ENCODE measurements around the gene ANAPC7. TPM values are rescaled to one million over a fixed set of nuclear protein-coding genes. Genes with fewer than 3 reads are reported as not detected.
"Not testable (repeated sequence)": the region's sequence is repeated elsewhere in the genome, so short reads cannot be mapped to it uniquely, and the experiment has no call there.

Gene ANAPC7
- total and polyA plus RNA-seq, 2 donors (not counting 1 experiment from before 2014, with no cell fraction given): 48.7 to 49.5 TPM

GRCh38 chr12:110379197-110379596, 24.3 kb downstream of the ANAPC7 start:
- Histone ChIP-seq H3K9ac (ENCODE audit: insufficient read depth, low read length) (no peak overlapping the region), H3K4me3 (replicated peaks in 1 of 4; ENCODE audit: control extremely low read depth in 1 of 4, insufficient read depth in 1 of 4, low read depth in 3 of 4, low read length in 4 of 4) (no peak overlapping the region), H3K4me1 (ENCODE audit: control insufficient read depth, extremely low read depth, insufficient read depth, low read length) (no peaks in the 10 kb centered on the region), H3K27me3 (ENCODE audit: control insufficient read depth, insufficient read depth, low read length) (no peaks in the 10 kb centered on the region), H3K36me3 (ENCODE audit: control insufficient read depth, insufficient read depth, low read length) (peaks cover 10% of the 10 kb centered on the region), H3K4me2 (ENCODE audit: extremely low read depth, insufficient read depth, low read length) (no peak overlapping the region), H3K9me3 (ENCODE audit: control insufficient read depth, insufficient read depth, low read depth, low read length) (no peaks in the 10 kb centered on the region), H2AFZ (ENCODE audit: low read length) (no peak overlapping the region), H4K20me1 (ENCODE audit: control insufficient read depth, extremely low read depth, insufficient read depth, low read length) (no peaks in the 10 kb centered on the region), H3K79me2 (ENCODE audit: control insufficient read depth, insufficient read depth, low read length) (no peaks in the 10 kb centered on the region), H3K27ac (ENCODE audit: insufficient read depth, low read length) (no peak overlapping the region)
- DNase-seq (ENCODE audit: low read depth in 2 of 2): no peak
- TF ChIP-seq EZH2 (IDR thresholded peaks at IDR 0.05; ENCODE audit: low read length, missing control alignments) (no peak), CTCF (conservative IDR thresholded peaks at IDR 0.05 in 1 of 2, IDR thresholded peaks at IDR 0.05 in 1 of 2; ENCODE audit: low read depth in 1 of 2, low read length in 2 of 2) (no peak)

GRCh38 chr12:110378131-110378790, 25.2 kb downstream of the ANAPC7 start:
- H3K4me2 ChIP-seq (ENCODE audit: extremely low read depth, insufficient read depth, low read length); H3K4me3 ChIP-seq (replicated peaks in 1 of 4; ENCODE audit: control extremely low read depth in 1 of 4, insufficient read depth in 1 of 4, low read depth in 3 of 4, low read length in 4 of 4); H3K9me3 ChIP-seq (ENCODE audit: control insufficient read depth, insufficient read depth, low read depth, low read length); H2AFZ ChIP-seq (ENCODE audit: low read length); H3K79me2 ChIP-seq (ENCODE audit: control insufficient read depth, insufficient read depth, low read length); H3K9ac ChIP-seq (ENCODE audit: insufficient read depth, low read length); H3K27ac ChIP-seq (ENCODE audit: insufficient read depth, low read length); H3K27me3 ChIP-seq (ENCODE audit: control insufficient read depth, insufficient read depth, low read length); DNase-seq (ENCODE audit: low read depth in 2 of 2); H3K4me1 ChIP-seq (ENCODE audit: control insufficient read depth, extremely low read depth, insufficient read depth, low read length); H4K20me1 ChIP-seq (ENCODE audit: control insufficient read depth, extremely low read depth, insufficient read depth, low read length): not testable (repeated sequence)
- H3K36me3 ChIP-seq (ENCODE audit: control insufficient read depth, insufficient read depth, low read length): peaks cover 16% of the 10 kb centered on the region

- no peak for DNase-seq (ENCODE audit: low read depth in 2 of 2)
- no peak overlapping the region for H3K27ac ChIP-seq (ENCODE audit: insufficient read depth, low read length)
- H3K36me3 ChIP-seq (ENCODE audit: control insufficient read depth, insufficient read depth, low read length): peaks cover 26% of the 10 kb centered on the region
- no peak overlapping the region for H3K4me3 ChIP-seq (replicated peaks in 1 of 4; ENCODE audit: control extremely low read depth in 1 of 4, insufficient read depth in 1 of 4, low read depth in 3 of 4, low read length in 4 of 4)
- no peaks in the 10 kb centered on the region for H3K4me1 ChIP-seq (ENCODE audit: control insufficient read depth, extremely low read depth, insufficient read depth, low read length)
- no peak overlapping the region for H3K9ac ChIP-seq (ENCODE audit: insufficient read depth, low read length)
- no peaks in the 10 kb centered on the region for H3K79me2 ChIP-seq (ENCODE audit: control insufficient read depth, insufficient read depth, low read length)
- H3K4me2 ChIP-seq (ENCODE audit: extremely low read depth, insufficient read depth, low read length): no peak overlapping the region
- no peaks in the 10 kb centered on the region for H3K9me3 ChIP-seq (ENCODE audit: control insufficient read depth, insufficient read depth, low read depth, low read length)
- H2AFZ ChIP-seq (ENCODE audit: low read length): no peak overlapping the region
- no peak for TF ChIP-seq EZH2 (IDR thresholded peaks at IDR 0.05; ENCODE audit: low read length, missing control alignments)
- no peak for TF ChIP-seq CTCF (conservative IDR thresholded peaks at IDR 0.05 in 1 of 2, IDR thresholded peaks at IDR 0.05 in 1 of 2; ENCODE audit: low read depth in 1 of 2, low read length in 2 of 2)
- H4K20me1 ChIP-seq (ENCODE audit: control insufficient read depth, extremely low read depth, insufficient read depth, low read length): no peaks in the 10 kb centered on the region
- no peaks in the 10 kb centered on the region for H3K27me3 ChIP-seq (ENCODE audit: control insufficient read depth, insufficient read depth, low read length)
Measured at GRCh38 chr12:110373962-110374611, 29.4 kb downstream of the ANAPC7 start.

All from fibroblast of lung (primary cell).